NCI-H82 treated with DMSO at 0.1 percent for 48 hours (cell line): ENCODE data around the gene DOCK1.

Experiments used
- DNase-seq: peaks from one replicate; lab custom pipeline; 2025; ENCODE audit not compliant: unreplicated experiment; lab: John Stamatoyannopoulos, UW

The DOCK1 gene

GRCh38 chr10:127071126-127071525 is 165.9 kb downstream of the DOCK1 start:
- DNase-seq: no peak

DNA sequence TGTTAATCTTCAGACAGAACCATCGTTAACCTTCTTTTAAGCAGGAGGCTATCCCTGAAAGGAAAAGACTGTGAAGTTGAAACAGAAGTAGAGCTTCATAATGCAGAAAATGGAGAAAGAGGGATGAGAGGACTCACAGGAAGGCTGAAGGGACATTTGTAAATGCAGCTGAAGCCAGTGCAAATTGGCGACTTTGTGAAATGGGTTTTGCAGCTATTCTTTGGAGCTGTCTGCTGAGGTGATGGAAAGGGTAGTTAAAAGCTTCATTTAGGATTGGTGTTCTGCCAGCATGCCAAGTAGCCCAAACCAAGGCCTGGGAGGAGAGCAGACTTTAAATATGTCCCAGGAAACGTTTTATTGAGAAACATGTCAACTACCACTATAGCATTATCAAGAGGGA is 168.4 kb downstream of the DOCK1 start:
- no peak for DNase-seq

- no peak for DNase-seq
Observed at GRCh38 chr10:127079392-127079791, 174.2 kb downstream of the DOCK1 start.

- no peak for DNase-seq
Observed at GRCh38 chr10:127080317-127080716, 175.1 kb downstream of the DOCK1 start.

DNA sequence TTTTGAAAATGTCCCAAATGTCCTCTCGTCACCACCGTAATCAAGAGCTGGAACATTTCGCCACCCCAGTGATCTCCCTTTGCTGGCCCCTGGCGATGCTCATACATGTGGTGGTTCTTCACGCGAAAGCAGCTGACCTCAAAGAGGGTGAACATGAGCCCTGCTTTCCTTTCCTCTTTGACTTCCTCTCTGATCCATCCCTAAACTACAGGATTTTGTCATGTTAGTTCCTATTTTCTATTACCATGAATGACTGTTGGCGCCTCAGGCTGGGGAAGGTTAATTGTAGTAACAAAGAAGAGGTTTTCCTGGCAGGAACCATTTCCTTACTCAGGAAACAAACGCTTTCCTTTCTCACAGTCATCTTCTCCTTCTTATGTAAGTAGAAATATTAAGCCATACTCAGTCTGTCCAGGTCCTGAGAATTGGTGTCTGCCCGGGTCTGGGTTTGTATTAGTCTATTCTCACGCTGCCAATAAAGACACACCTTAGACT is 176.7 kb downstream of the DOCK1 start:
- DNase-seq: no peak

DNA sequence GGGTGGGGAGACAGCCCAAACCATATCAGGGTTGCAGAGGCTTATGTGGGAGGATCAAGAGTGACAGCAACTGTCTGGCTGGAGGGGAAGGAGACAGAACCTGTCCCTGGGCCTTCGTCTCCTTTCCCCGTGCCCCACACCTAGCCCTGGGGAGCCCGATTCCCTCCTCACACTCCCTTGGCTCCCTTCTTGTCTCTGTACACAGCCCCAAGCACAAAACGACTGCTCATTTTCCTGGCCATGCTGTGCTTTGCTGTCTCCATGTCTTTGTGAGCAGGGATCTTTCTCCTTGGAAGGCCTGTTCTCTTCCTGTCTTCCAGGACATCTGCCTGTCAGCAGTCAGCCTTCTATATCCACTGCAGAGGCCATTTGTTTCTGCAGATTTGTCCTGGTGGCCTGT is 177.4 kb downstream of the DOCK1 start:
- DNase-seq: no peak

DNA sequence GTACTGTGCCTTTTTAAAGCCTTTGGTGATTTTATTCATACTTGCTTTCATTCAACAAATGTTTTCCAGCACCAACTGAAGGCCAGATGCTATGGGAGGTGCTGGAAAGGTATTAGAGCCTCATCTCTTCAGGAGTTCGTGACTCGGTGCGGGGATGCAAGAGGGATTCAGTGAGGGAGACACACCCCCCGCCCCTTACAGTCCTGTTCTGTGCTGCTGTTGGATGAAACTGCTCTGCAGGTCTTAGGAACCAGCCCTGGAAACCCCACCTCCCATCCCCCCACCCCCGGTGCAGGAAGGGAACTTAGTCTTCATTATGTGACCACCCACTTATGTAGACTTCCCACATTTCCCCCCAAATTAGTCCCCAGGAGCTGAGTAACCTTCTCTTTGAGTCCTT is 180.7 kb downstream of the DOCK1 start:
- no peak for DNase-seq

DNA sequence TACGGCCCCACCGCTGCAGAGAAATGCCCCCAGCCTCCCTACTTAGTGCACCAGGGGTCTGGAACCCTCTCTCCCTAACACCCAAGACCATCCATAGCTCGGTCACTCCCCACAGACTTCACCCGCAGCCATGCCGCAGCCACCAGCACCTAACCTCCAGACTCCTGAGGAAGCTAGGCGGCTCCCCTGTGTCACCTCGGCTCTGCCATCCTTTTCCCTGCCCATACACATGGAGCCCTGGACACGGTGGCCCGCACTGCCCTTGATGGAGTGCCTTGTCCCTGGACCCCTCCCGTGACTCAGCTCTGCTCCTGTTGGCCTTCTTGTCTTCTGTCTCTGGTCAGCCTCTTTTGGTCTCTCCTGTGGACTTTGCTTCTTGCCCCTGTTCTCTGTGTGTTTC is 183.7 kb downstream of the DOCK1 start:
- DNase-seq: no peak

GRCh38 chr10:127089446-127089845 is 184.2 kb downstream of the DOCK1 start:
- no peak for DNase-seq

DNA sequence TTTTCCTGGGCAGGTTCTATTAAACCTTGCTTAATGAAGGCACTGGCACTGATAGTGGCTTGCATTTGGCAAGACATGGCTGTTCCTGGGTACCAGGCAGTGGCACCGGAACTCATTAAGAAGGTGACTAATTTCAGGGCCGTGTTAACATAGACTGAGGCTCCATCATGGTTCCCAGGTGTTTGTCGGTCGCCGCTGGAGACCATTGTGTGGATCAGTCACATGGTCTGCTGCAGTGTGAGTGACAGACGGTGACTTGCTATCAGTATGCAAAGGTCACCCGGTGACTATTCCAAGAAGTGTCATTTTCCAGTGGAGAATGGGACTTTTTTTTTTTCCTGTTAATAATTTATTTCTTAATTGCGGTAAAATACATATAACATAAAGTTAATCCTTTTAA is 184.9 kb downstream of the DOCK1 start:
- no peak for DNase-seq

DNA sequence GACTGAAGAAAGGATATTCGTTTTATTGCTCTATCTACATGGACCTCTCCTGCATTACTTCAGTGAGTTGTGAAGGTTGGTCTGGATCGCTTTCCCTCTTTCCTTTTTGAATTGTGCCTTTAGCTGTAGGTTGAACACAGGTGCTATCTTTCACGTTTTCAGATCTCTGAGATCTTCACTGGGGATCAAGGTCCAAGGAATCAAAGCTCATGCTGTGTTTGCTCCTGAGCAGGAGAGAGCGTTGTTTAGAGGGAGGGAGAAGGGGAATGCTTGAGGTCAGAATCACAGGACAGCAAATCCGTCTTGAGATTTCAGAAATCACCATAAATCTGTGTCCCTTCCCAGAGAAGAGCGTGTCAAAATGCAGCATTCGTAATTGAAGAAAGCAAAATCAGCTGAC is 186.1 kb downstream of the DOCK1 start:
- DNase-seq: no peak

DNA sequence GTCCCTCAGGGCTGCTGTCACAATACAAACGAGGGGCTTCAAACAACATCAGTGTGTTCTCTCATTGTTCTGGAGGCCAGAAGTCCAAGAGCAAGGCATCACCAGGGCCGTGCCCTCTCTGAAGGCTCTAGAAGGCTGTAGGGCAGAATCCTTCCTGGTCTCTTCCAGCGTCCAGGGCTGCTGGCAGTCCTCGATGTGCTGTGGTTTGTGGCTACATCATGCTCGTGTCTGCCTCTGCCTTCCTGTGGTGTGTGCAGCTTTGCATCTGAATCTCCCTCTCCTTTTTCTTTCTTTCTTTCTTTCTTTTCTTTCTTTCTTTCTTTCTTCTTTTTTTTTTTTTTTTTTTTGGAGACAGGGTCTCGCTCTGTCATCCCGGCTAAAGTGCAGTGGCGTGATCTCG is 187.7 kb downstream of the DOCK1 start:
- no peak for DNase-seq

DNA sequence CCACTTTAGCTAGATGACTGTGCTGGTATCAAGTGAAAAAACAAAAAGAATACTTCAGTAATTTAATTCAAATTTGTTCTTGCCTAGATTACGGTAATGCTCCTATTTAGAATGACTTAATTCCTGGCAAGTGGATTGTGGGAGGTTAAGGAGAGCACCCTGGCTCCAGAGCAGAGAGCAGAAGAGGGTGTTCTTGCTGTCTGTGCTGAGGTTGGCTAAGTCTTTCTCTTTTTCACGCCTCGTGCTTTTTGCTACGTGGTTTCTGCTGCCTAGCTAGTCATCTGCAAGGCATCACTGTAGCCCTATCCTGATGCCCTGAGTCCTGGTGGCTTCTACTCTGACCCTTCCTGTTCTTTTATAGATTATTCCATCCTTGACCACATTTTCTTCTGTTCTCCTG is 189.8 kb downstream of the DOCK1 start:
- DNase-seq: no peak

DNA sequence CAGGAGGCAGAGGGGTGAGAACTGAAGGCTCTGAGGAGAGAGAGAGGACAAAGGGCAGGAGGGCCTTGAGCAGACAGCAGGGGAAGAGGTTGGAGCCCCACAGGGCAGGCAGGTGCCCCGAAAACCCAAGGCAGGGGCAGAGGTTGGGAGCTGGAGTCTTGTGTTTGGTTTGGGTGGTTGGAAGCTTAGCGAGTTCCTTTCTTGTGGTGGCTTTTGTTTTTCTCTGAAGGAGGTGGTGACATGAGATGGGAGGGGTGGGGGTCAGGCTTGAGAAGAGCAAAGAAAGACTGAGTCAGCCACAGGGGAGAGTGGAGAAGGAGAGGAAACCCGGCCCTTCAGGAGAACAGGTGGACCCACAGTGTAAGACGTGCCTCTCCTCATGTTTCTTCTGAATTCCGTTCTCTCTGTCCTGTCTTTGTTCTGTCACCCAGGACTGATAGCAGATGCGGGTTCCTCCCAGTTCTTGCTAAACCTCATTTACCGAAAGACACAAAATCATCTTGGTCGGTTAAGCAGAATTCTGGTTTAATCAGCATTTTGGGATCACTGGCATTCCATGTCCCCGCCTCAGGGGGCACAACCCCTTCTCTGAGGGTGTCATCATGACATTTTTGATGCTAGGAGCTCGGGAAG is 195.9 kb downstream of the DOCK1 start:
- DNase-seq: no peak

DNA sequence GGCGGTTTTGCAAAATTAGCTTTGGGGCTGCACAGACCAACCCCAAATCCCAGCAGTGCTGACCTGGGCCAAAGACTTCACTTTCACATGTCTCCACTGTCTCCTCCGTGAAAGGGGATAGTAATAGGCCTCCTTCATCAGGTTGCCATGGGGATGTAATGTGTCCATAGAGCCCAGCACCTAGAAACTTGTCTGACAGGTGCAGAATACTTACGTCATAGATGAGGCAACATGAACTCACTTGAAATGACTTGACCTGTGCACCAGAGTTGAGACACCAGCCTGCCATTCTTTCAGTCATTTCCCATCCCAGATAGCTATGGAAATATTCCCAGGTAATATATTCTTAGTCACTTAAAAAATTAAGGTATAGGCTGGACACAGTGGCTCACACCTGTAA is 196.9 kb downstream of the DOCK1 start:
- DNase-seq: no peak

GRCh38 chr10:127115100-127115499 is 209.9 kb downstream of the DOCK1 start:
- DNase-seq: no peak

DNA sequence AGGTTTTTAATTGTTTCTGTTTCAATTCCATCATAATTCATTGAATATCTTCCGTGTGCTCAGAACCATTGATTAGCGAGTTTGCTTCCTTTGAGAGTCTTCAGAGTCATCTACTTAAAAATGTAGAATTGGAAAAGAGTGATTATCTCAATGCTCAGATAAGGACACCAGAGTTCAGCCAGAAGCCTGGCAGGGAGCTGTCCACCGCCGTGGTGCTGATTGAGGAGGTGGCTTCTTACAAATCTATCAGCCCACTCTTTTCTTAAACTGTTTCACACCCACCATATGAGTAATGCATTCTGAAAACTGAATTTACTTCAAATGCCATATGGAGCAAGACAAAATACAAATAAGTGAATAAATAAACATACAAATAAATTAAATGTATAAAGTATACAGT is 211.9 kb downstream of the DOCK1 start:
- no peak for DNase-seq

- DNase-seq: no peak
Observed at GRCh38 chr10:127118034-127118433, 212.8 kb downstream of the DOCK1 start.

DNA sequence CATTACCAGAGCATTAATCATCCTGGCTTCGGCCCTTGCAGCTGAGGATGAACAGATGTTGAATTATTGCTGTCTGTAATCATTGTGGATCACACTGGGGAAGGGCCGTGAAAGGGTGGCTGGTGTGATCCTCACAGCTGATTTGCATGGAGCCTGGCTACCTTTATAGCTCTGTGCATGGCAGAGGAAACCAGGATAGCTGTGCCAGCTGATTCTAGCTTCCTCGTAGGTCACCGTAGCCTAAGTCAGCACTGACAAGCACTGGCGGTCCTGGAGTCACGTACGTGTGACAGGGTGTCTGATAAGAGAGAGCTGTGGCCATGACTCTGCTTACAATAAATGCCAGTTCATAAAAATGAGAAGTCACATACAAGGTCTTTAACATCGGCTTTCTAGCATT is 214.7 kb downstream of the DOCK1 start:
- no peak for DNase-seq

- DNase-seq: no peak
Observed at GRCh38 chr10:127122831-127123230, 217.6 kb downstream of the DOCK1 start.

GRCh38 chr10:127123626-127124025 is 218.4 kb downstream of the DOCK1 start:
- no peak for DNase-seq

- DNase-seq: no peak
Observed at GRCh38 chr10:127125331-127125730, 220.1 kb downstream of the DOCK1 start.

DNA sequence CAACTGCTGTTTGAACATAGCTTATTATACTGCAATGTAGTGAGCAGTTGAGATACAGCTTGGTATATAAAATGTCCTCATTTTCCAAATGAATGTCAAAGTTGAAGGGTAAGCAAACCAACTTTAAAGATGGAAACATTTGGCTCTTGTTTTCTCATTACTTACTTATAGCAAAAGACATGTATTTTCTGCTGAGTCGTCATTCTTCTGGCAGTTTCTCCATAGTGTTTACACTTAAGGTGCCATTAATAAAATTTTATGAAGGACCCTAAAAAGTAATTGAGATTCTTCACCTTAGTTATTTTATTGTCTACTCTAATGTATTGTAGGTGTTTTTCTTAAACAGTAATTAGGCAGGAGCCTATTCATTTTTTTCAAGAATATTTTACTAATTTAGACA is 222.6 kb downstream of the DOCK1 start:
- DNase-seq: no peak
